Stimulated activated CD8-positive, alpha-beta memory T cell treated with anti-CD3 and anti-CD28 coated beads, Interleukin-12 subunit alpha, Interleukin-12 subunit beta, amount 100 ng/mL, for 4 hours (primary cell): ENCODE results near the gene RAB5B.
A peak's percentile ranks its signal among the peaks of the same experiment; 100 is the strongest.
"Not testable (repeated sequence)": the region's sequence is repeated elsewhere in the genome, so short reads cannot be mapped to it uniquely, and the experiment has no call there.

Experiments used
- DNase-seq: peaks from one replicate; pipeline ENCODE4 v3.0.0-alpha.2; 2020; ENCODE audit warnings: low read depth

RAB5B gene

DNA sequence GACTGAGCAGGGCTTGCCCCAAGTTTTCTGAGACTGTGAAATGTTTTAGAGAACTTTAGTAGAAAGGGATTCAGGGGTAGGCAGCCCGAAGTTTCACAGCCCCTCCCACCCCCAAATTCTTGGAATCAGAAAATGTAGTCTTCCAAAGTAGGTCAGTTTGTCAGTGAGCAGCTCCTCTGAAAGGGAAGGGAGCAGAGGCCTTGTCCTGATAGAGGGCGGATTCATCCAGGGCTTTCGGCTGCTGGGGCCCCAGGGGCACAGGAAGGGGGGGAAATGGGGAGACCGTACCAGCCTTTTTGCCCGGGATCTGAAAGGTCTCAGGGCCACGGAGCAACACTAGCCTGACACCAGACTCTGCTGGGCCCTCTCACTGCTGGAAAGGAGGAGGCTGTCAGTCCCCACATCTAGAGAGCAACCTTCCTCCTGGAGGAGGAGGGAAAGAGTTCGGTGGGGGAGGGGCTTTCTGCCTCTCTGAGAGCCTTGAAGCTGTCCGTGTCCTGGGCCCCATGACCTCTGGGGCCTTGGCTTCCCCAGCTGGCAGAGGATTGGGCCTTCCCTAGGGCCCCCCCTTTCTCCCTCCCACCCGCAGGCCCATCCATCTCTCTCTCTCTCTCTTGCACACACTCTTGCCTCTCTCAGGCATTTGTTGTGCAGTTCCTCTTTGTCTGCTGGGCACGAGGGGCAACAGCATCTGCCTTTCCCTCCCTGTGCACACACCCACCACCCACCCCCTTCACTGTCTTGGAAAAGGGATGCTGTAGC is 46.7 kb downstream of the RAB5B start, which contains the start of gene IKZF4:
TSS of gene IKZF4 (plus strand) at position 621 of the 762 bp plus-strand sequence. CDS start 451 bp downstream, outside the sequence.
- no peak for DNase-seq

DNA sequence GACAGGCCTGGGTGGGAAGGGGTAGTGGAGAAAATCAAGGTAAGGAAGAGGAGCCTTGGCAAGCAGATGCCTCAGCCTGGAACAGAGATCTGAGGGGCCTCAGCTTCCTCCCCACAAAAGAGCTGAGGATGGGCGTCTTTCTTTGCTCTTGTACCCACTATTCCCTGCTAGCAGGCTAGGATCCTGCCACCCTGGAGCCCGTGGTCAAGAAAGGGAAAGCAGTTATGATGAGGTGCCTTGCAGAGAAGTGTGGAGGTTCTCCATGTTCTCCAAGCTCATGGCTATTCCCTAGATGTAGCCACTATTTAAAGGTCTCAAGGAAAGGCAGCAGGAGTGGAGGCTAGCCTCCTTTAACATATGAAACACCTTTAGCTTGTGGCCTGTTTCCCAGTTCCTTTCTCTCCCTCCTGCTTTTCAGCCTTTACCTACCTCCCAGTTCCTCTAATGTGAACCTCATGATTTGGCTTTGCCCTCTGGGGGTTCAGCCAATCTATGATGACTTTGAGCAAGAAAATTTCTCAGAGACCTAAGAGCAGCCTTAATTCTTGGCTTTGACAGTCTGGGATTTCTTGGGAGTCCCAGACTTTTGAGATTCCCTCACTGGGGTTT is 48.1 kb downstream of the RAB5B start:
- DNase-seq, result no peak

GRCh38 chr12:56028511-56029165 is 54.8 kb downstream of the RAB5B start:
- DNase-seq, result no peak

DNA sequence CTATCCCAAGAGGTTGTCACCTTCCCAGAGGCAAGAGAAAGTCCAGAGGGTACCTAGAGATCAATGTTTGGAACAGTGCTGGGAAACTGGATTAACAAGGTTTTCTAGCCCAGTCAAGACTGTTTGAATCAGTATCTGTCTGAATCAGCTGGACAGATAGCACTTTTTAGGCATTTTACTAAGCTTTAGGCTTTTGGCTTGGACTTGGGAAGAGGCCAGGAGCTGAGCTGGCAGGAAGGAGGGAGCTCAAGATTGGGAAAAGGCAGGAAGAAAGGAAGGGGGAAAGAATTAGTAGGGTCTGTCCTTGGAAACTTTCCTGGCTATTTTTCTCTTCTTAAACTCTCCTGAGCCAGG is 55.3 kb downstream of the RAB5B start:
- DNase-seq, result no peak

DNA sequence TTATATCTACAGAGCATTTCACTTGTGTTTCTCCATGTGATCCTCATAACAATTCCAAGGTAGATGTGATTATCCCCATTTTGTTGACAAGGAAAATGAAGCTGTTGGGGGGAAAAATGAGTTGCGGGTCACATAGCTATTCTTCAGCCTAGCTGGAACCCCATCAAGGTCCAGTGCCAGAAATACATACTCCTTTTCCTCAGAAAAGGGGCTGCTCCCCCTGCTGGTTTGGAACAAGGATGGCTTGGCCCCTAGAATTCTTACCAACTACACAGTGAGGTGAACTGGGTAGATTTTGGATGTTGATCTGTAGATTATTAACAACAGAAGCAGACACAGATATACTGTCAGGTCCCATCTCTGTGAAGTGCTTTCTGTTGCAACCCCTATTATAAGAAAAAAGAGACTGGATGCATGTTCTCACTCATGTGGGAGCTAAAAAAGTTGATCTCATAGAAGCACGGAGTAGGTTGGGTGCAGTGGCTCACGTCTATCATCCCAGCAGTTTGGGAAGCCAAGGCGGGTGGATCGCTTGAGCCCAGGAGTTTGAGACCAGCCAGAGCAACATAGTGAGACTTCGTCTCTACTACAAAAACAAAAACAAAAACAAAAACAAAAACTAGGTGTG is 55.9 kb downstream of the RAB5B start:
- no peak for DNase-seq

- no peak for DNase-seq
Measured at GRCh38 chr12:56031987-56032386, 58.1 kb downstream of the RAB5B start.

GRCh38 chr12:56034586-56035332 is 60.9 kb downstream of the RAB5B start:
- no peak for DNase-seq

- no peak for DNase-seq
Measured at GRCh38 chr12:56037161-56037560, 63.3 kb downstream of the RAB5B start.

- DNase-seq, result no peak
Measured at GRCh38 chr12:56038022-56038655, 64.3 kb downstream of the RAB5B start.

DNA sequence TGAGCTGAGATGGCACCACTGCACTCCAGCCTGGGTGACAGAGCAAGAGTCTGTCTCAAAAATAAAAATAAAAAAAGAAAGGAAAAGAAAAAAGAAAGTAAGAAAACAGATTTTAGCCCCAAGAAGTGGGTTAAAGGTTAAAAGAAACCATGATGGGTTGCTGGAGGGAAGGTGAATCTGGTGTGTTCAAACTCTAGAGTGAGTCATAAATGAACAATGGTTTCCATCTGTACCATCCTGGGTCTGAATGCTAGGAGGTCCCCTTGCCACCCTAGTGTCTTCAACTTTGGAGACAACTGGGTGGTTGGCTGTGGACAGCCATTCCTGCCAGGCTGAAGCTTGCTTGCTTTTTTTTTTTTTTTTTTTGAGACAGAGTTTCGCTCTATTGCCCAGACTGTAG is 66.3 kb downstream of the RAB5B start:
- no peak for DNase-seq

- no peak for DNase-seq
Measured at GRCh38 chr12:56040963-56041551, 67.2 kb downstream of the RAB5B start.

- DNase-seq, result peak; percentile 81
Measured at GRCh38 chr12:56041552-56042429, 67.9 kb downstream of the RAB5B start, which contains the start of gene RPS26. Gene RPS26, plus strand, starts transcription at chr12:56041918. Its CDS starts 249 bp downstream, at chr12:56042167.

- DNase-seq, result not testable (repeated sequence)
Measured at GRCh38 chr12:56042430-56042813, 68.5 kb downstream of the RAB5B start.

GRCh38 chr12:56042843-56043242 is 69.0 kb downstream of the RAB5B start:
- no peak for DNase-seq
